Astrocyte (in vitro differentiated cells and primary cell): Measurements from ENCODE around the gene BRI3. TPM values are rescaled to one million over a fixed set of nuclear protein-coding genes. Genes with fewer than 3 reads are reported as not detected.

Source experiments
- DNase-seq: peaks from one replicate; pipeline ENCODE4 v3.0.0-alpha.2; 2010; ENCODE audit warnings: low read depth
- FAIRE-seq: peaks from 2 replicates; lab custom pipeline; 2011; peaks lifted over from hg19 to GRCh38; lab: Jason Lieb, UNC
- H2AFZ ChIP-seq: 2 replicates; pipeline ENCODE4 v1.6.0; 2012; ENCODE audit warnings: low read depth, low read length, inconsistent platforms
- H3K27ac ChIP-seq: 2 replicates; pipeline ENCODE4 v1.5.1; 2011; ENCODE audit warnings: low read depth, low read length, inconsistent platforms
- H3K27me3 ChIP-seq: 2 replicates; pipeline ENCODE4 v1.6.0; 2011; ENCODE audit warnings: low read length, inconsistent platforms; ENCODE audit not compliant: insufficient read depth
- H3K36me3 ChIP-seq: 2 replicates; pipeline ENCODE4 v1.5.1; 2011; ENCODE audit warnings: low read length, inconsistent platforms; ENCODE audit not compliant: insufficient read depth
- H3K4me1 ChIP-seq: 2 replicates; pipeline ENCODE4 v1.5.1; 2011; ENCODE audit warnings: low read length, inconsistent platforms; ENCODE audit not compliant: insufficient read depth
- H3K4me2 ChIP-seq: 2 replicates; pipeline ENCODE4 v1.6.0; 2012; ENCODE audit warnings: low read length, inconsistent platforms
- H3K4me3 ChIP-seq: 2 replicates; pipeline ENCODE4 v1.5.1; 2011; ENCODE audit warnings: low read depth, mild to moderate bottlenecking, low read length, inconsistent platforms; ENCODE audit not compliant: insufficient read depth
- H3K79me2 ChIP-seq: 2 replicates; pipeline ENCODE4 v1.6.0; 2012; ENCODE audit warnings: mild to moderate bottlenecking, low read length, inconsistent platforms; ENCODE audit not compliant: insufficient read depth
- H3K9ac ChIP-seq: 2 replicates; pipeline ENCODE4 v1.6.0; 2012; ENCODE audit warnings: mild to moderate bottlenecking, low read length, inconsistent platforms
- H3K9me3 ChIP-seq: 2 replicates; pipeline ENCODE4 v1.5.1; 2012; ENCODE audit warnings: low read depth, mild to moderate bottlenecking, low read length, inconsistent platforms; ENCODE audit not compliant: insufficient read depth
- H4K20me1 ChIP-seq: 2 replicates; pipeline ENCODE4 v1.6.0; 2012; ENCODE audit warnings: low read length, inconsistent platforms; ENCODE audit not compliant: insufficient read depth
- H3K27ac Mint-ChIP-seq: one replicate; pipeline ENCODE4 v1.8.0; 2021; ENCODE audit warnings: mild to moderate bottlenecking, mixed read lengths; ENCODE audit not compliant: unreplicated experiment
- H3K27me3 Mint-ChIP-seq: one replicate; pipeline ENCODE4 v1.8.0; 2021; ENCODE audit warnings: low read depth, mixed read lengths; ENCODE audit not compliant: unreplicated experiment
- H3K36me3 Mint-ChIP-seq: one replicate; pipeline ENCODE4 v1.8.0; 2021; ENCODE audit warnings: low read depth, mixed read lengths; ENCODE audit not compliant: unreplicated experiment
- H3K4me1 Mint-ChIP-seq: one replicate; pipeline ENCODE4 v1.8.0; 2021; ENCODE audit warnings: low read depth, mixed read lengths; ENCODE audit not compliant: unreplicated experiment
- H3K4me3 Mint-ChIP-seq: one replicate; pipeline ENCODE4 v1.8.0; 2021; ENCODE audit warnings: mild to moderate bottlenecking, moderate library complexity, mixed read lengths; ENCODE audit not compliant: unreplicated experiment
- H3K9me3 Mint-ChIP-seq: one replicate; pipeline ENCODE4 v1.8.0; 2021; ENCODE audit warnings: mild to moderate bottlenecking, mixed read lengths; ENCODE audit not compliant: unreplicated experiment
- CTCF ChIP-seq: IDR thresholded peaks from 2 replicates; pipeline ENCODE4 v1.5.1; 2011; ENCODE audit warnings: low read depth, mild to moderate bottlenecking, inconsistent platforms, low read length, moderate library complexity; ENCODE audit not compliant: insufficient read depth
- EZH2 ChIP-seq: IDR thresholded peaks from 2 replicates; pipeline ENCODE4 v1.6.1; 2012; ENCODE audit warnings: mild to moderate bottlenecking, low read length, inconsistent platforms; ENCODE audit not compliant: insufficient read depth
- total RNA-seq: library from RNA; stranded (reverse); gene quantifications from 2 replicates; pipeline ENCODE4 v1.2.1, GENCODE V29; 2021

Gene BRI3
- total RNA-seq, 1 donor from 2014 or later: 195 TPM

- no peaks in the 10 kb centered on the region for H3K36me3 ChIP-seq
- no peaks in the 10 kb centered on the region for H3K27me3 ChIP-seq
- H3K27ac ChIP-seq: peak overlapping the region; percentile 45
- no peaks in the 10 kb centered on the region for H3K9me3 ChIP-seq
- H3K9ac ChIP-seq: peak overlapping the region; percentile 95
- H3K27me3 Mint-ChIP-seq: no peaks in the 10 kb centered on the region
- DNase-seq (peak; percentile 60), FAIRE-seq (peak; percentile 59)
- peaks cover 50% of the 10 kb centered on the region for H3K4me1 ChIP-seq
- H3K36me3 Mint-ChIP-seq: peaks cover 2% of the 10 kb centered on the region
- peak overlapping the region; percentile 69 for H3K27ac Mint-ChIP-seq
- H3K4me3 Mint-ChIP-seq: peak overlapping the region; percentile 90
- peaks cover 24% of the 10 kb centered on the region for H3K4me1 Mint-ChIP-seq
- H4K20me1 ChIP-seq: peaks cover 70% of the 10 kb centered on the region
- H3K4me3 ChIP-seq: peak overlapping the region; percentile 84
- peak overlapping the region; percentile 100 for H3K4me2 ChIP-seq
- peaks cover 78% of the 10 kb centered on the region for H3K79me2 ChIP-seq
- H2AFZ ChIP-seq: no peak overlapping the region
- no peak for TF ChIP-seq CTCF
- TF ChIP-seq EZH2: no peak
- no peaks in the 10 kb centered on the region for H3K9me3 Mint-ChIP-seq
These were observed 3.0 kb downstream of the BRI3 start for GRCh38 chr7:98284335-98285036.

- H3K27ac ChIP-seq: peak overlapping the region; percentile 65
- peaks cover 83% of the 10 kb centered on the region for H3K79me2 ChIP-seq
- peaks cover 2% of the 10 kb centered on the region for H3K36me3 Mint-ChIP-seq
- no peaks in the 10 kb centered on the region for H3K9me3 ChIP-seq
- H3K27me3 ChIP-seq: no peaks in the 10 kb centered on the region
- H3K4me3 Mint-ChIP-seq: peak overlapping the region; percentile 76
- no peak overlapping the region for H3K27ac Mint-ChIP-seq
- DNase-seq (no peak), FAIRE-seq (no peak)
- H3K4me3 ChIP-seq: peak overlapping the region; percentile 17
- H3K36me3 ChIP-seq: no peaks in the 10 kb centered on the region
- peaks cover 50% of the 10 kb centered on the region for H3K4me1 ChIP-seq
- peaks cover 24% of the 10 kb centered on the region for H3K4me1 Mint-ChIP-seq
- H3K9me3 Mint-ChIP-seq: no peaks in the 10 kb centered on the region
- H4K20me1 ChIP-seq: peaks cover 76% of the 10 kb centered on the region
- peak overlapping the region; percentile 100 for H3K4me2 ChIP-seq
- TF ChIP-seq CTCF: no peak
- no peak for TF ChIP-seq EZH2
- H3K9ac ChIP-seq: peak overlapping the region; percentile 95
- H3K27me3 Mint-ChIP-seq: no peaks in the 10 kb centered on the region
- no peak overlapping the region for H2AFZ ChIP-seq
These were observed 3.9 kb downstream of the BRI3 start for GRCh38 chr7:98285157-98286092.
